Large intestine (tissue), 3 donors: ENCODE data around the gene SNAI1. TPM values are rescaled to one million over a fixed set of nuclear protein-coding genes. Genes with fewer than 3 reads are reported as not detected.
"Not testable (repeated sequence)": the region's sequence is repeated elsewhere in the genome, so short reads cannot be mapped to it uniquely, and the experiment has no call there.

ENCODE experiments used
- DNase-seq, 2 donors: peaks; one replicate each; pipeline versions ENCODE4 v3.0.0 to v3.0.0-alpha.2; 2013
- H3K27ac ChIP-seq: one replicate; pipeline ENCODE4 v1.5.1; 2013; ENCODE audit warnings: low read length
- H3K27me3 ChIP-seq: 2 replicates; pipeline ENCODE4 v1.6.1; 2013; ENCODE audit warnings: low read length; ENCODE audit not compliant: control insufficient read depth, insufficient read depth
- H3K36me3 ChIP-seq: 2 replicates; pipeline ENCODE4 v1.6.1; 2013; ENCODE audit warnings: low read length; ENCODE audit not compliant: control insufficient read depth, insufficient read depth
- H3K4me1 ChIP-seq: one replicate; pipeline ENCODE4 v1.6.1; 2013; ENCODE audit warnings: low read length; ENCODE audit not compliant: control insufficient read depth, insufficient read depth
- H3K4me3 ChIP-seq: one replicate; pipeline ENCODE4 v1.5.1; 2013; ENCODE audit warnings: low read length
- H3K9me3 ChIP-seq: one replicate; pipeline ENCODE4 v1.6.1; 2013; ENCODE audit warnings: mild to moderate bottlenecking, low read depth, low read length, moderate library complexity; ENCODE audit not compliant: control insufficient read depth
- WGBS: methylation state at CpG from one replicate; pipeline ENCODE4 v1.1.5; 2013; ENCODE audit warnings: low lambda C conversion rate; ENCODE audit not compliant: insufficient coverage; 5-methylcytosine and 5-hydroxymethylcytosine counted together
- polyA plus RNA-seq: library from polyadenylated mRNA; unstranded; fragments of 120-200 nt; gene quantifications from one replicate; pipeline ENCODE4 v1.2.1, GENCODE V29; 2013

The SNAI1 gene
- polyA plus RNA-seq, 1 donor = 4.4 TPM

GRCh38 chr20:49986049-49986448 is 3.3 kb downstream of the SNAI1 start:
- no peak for DNase-seq
- H3K9me3 ChIP-seq = no peaks in the 10 kb centered on the region
- no CpG with 5 or more reads among the region's 4 CpGs for WGBS
- H3K4me3 ChIP-seq = no peak overlapping the region
- H3K27ac ChIP-seq = no peak overlapping the region
- H3K27me3 ChIP-seq = no peaks in the 10 kb centered on the region
- H3K36me3 ChIP-seq = peaks cover 11% of the 10 kb centered on the region
- peaks cover 53% of the 10 kb centered on the region for H3K4me1 ChIP-seq

GRCh38 chr20:49987015-49987867 is 4.5 kb downstream of the SNAI1 start:
- Histone ChIP-seq H3K27me3 (no peaks in the 10 kb centered on the region), H3K27ac (no peak overlapping the region), H3K4me1 (peaks cover 41% of the 10 kb centered on the region), H3K36me3 (peaks cover 11% of the 10 kb centered on the region), H3K9me3 (no peaks in the 10 kb centered on the region), H3K4me3 (no peak overlapping the region)
- no peak for DNase-seq
- no CpG with 5 or more reads among the region's 15 CpGs for WGBS

- no CpG with 5 or more reads among the region's 18 CpGs for WGBS
- Histone ChIP-seq H3K27ac (no peak overlapping the region), H3K9me3 (no peaks in the 10 kb centered on the region), H3K4me1 (peaks cover 37% of the 10 kb centered on the region), H3K4me3 (no peak overlapping the region), H3K36me3 (peaks cover 11% of the 10 kb centered on the region), H3K27me3 (no peaks in the 10 kb centered on the region)
- DNase-seq = no peak
Observed at GRCh38 chr20:49987868-49988690, 5.3 kb downstream of the SNAI1 start.

GRCh38 chr20:49989234-49990065 is 6.7 kb downstream of the SNAI1 start:
- Histone ChIP-seq H3K27me3 (no peaks in the 10 kb centered on the region), H3K9me3 (no peaks in the 10 kb centered on the region), H3K4me3 (no peak overlapping the region), H3K27ac (peak overlapping the region; percentile 62), H3K36me3 (peaks cover 11% of the 10 kb centered on the region), H3K4me1 (peaks cover 23% of the 10 kb centered on the region)
- peak in 1 of 2 donors; percentile 49 for DNase-seq
- WGBS = 80% methylated on average over 2 of the region's 22 CpGs

- WGBS = no CpG with 5 or more reads among the region's 9 CpGs
Observed at GRCh38 chr20:49990271-49990720, 7.5 kb downstream of the SNAI1 start.

GRCh38 chr20:49993301-49993751 is 10.5 kb downstream of the SNAI1 start:
- H3K27me3 ChIP-seq = no peaks in the 10 kb centered on the region
- DNase-seq = no peak

More at GRCh38 chr20:49990271-49990720, 7.5 kb downstream of the SNAI1 start:
- H3K27me3 ChIP-seq = no peaks in the 10 kb centered on the region
- H3K9me3 ChIP-seq = no peaks in the 10 kb centered on the region
- peak overlapping the region; percentile 62 for H3K27ac ChIP-seq
- peaks cover 20% of the 10 kb centered on the region for H3K4me1 ChIP-seq
- H3K36me3 ChIP-seq = peaks cover 11% of the 10 kb centered on the region
- no peak for DNase-seq
- H3K4me3 ChIP-seq = no peak overlapping the region

GRCh38 chr20:49995586-49995985 is 12.8 kb downstream of the SNAI1 start:
- H3K27me3 ChIP-seq = no peaks in the 10 kb centered on the region
- H3K4me3 ChIP-seq = no peak overlapping the region
- 100% methylated on average over 1 of the region's 3 CpGs for WGBS
- no peak for DNase-seq
- H3K27ac ChIP-seq = no peak overlapping the region
- H3K9me3 ChIP-seq = no peaks in the 10 kb centered on the region
- H3K36me3 ChIP-seq = no peaks in the 10 kb centered on the region
- H3K4me1 ChIP-seq = no peaks in the 10 kb centered on the region

More at GRCh38 chr20:49993301-49993751, 10.5 kb downstream of the SNAI1 start:
- Histone ChIP-seq H3K4me3 (no peak overlapping the region), H3K27ac (no peak overlapping the region), H3K9me3 (no peaks in the 10 kb centered on the region), H3K4me1 (peaks cover 15% of the 10 kb centered on the region), H3K36me3 (peaks cover 2% of the 10 kb centered on the region)
- WGBS = 83% methylated on average over 1 of the region's 6 CpGs

GRCh38 chr20:49998478-49999188 is 15.9 kb downstream of the SNAI1 start:
- H3K4me3 ChIP-seq, H3K27ac ChIP-seq, H3K9me3 ChIP-seq, H3K27me3 ChIP-seq, H3K36me3 ChIP-seq, DNase-seq, H3K4me1 ChIP-seq: not testable (repeated sequence)
- 100% methylated on average over 2 of the region's 15 CpGs for WGBS

- H3K4me1 ChIP-seq = no peaks in the 10 kb centered on the region
- no peaks in the 10 kb centered on the region for H3K27me3 ChIP-seq
- H3K27ac ChIP-seq = no peak overlapping the region
- no peak for DNase-seq
- H3K9me3 ChIP-seq = no peaks in the 10 kb centered on the region
- H3K36me3 ChIP-seq = no peaks in the 10 kb centered on the region
- H3K4me3 ChIP-seq = no peak overlapping the region
- WGBS = no CpG with 5 or more reads among the region's 7 CpGs
Observed at GRCh38 chr20:49999329-49999728, 16.5 kb downstream of the SNAI1 start.
